ENCODE data around the gene GTF2F1.

The GTF2F1 gene, protein sequence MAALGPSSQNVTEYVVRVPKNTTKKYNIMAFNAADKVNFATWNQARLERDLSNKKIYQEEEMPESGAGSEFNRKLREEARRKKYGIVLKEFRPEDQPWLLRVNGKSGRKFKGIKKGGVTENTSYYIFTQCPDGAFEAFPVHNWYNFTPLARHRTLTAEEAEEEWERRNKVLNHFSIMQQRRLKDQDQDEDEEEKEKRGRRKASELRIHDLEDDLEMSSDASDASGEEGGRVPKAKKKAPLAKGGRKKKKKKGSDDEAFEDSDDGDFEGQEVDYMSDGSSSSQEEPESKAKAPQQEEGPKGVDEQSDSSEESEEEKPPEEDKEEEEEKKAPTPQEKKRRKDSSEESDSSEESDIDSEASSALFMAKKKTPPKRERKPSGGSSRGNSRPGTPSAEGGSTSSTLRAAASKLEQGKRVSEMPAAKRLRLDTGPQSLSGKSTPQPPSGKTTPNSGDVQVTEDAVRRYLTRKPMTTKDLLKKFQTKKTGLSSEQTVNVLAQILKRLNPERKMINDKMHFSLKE

DNA sequence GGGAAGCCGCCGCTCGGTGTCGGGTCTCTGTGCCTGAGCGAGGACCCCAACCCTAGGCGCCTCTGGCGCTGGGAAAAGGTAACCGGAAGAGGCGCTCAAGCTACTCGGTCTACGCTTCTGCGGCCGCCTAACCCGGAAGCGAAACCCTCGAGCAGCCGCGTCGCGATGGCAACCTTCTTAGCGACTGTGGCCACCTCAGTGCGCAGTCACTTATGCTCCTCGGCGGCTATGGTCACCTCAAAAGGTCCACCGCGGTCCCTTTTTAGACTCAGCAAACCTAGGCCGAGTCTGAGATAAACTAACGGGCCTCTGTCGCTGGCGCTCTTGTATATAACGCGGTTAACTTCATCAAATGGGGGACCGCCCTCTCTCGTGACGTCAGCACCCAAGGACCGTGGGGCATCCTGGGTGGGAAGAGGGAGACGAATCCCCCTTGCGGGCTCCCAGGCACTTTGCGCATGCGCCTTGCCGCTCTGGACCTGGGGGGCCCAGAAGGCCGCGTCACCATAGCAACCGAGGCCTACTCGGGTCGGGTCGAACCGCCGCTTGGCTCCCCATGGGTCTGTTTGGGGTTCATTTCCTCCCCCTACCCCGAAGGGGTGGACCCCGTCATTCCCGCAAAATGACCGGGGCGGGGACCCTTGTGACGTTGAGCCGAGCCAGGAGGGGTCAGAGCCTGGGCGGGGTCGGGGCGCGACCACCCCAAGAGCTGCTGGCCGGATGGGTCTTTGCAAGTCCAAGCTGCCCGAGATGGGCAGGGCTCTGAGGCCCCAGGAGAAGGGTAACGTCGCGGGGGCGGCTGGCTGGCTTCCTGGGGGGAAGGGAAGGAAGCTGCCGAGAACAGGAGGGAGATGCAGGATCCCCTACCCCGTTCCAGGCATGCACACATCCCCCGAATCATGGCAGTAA lies at the start of gene GTF2F1:
Gene GTF2F1, minus strand, starts transcription at position 91 of the 909 bp plus-strand sequence. CDS start 169 bp downstream, outside the sequence.
- TF ChIP-seq, protein P1, sequence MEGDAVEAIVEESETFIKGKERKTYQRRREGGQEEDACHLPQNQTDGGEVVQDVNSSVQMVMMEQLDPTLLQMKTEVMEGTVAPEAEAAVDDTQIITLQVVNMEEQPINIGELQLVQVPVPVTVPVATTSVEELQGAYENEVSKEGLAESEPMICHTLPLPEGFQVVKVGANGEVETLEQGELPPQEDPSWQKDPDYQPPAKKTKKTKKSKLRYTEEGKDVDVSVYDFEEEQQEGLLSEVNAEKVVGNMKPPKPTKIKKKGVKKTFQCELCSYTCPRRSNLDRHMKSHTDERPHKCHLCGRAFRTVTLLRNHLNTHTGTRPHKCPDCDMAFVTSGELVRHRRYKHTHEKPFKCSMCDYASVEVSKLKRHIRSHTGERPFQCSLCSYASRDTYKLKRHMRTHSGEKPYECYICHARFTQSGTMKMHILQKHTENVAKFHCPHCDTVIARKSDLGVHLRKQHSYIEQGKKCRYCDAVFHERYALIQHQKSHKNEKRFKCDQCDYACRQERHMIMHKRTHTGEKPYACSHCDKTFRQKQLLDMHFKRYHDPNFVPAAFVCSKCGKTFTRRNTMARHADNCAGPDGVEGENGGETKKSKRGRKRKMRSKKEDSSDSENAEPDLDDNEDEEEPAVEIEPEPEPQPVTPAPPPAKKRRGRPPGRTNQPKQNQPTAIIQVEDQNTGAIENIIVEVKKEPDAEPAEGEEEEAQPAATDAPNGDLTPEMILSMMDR (IDR thresholded peaks at IDR 0.05): no peak
- H3K4me3 ChIP-seq (ENCODE audit: low read depth in 1 of 2, low read length in 1 of 2): peak within 1 kb of the TSS; percentile 95 to 99
- no peaks in the 10 kb centered on the region for H3K9me3 ChIP-seq
- H3K36me3 ChIP-seq: peaks cover 28% of the 10 kb centered on the region
- H3K4me1 ChIP-seq (ENCODE audit: control insufficient read depth in 1 of 2, insufficient read depth in 1 of 2, low read depth in 1 of 2, low read length in 1 of 2): peaks cover 15 to 17% of the 10 kb centered on the region in 2 experiments
- H3K27me3 ChIP-seq: no peaks in the 10 kb centered on the region
- peak within 1 kb of the TSS; percentile 97 for H3K27ac ChIP-seq

DNA sequence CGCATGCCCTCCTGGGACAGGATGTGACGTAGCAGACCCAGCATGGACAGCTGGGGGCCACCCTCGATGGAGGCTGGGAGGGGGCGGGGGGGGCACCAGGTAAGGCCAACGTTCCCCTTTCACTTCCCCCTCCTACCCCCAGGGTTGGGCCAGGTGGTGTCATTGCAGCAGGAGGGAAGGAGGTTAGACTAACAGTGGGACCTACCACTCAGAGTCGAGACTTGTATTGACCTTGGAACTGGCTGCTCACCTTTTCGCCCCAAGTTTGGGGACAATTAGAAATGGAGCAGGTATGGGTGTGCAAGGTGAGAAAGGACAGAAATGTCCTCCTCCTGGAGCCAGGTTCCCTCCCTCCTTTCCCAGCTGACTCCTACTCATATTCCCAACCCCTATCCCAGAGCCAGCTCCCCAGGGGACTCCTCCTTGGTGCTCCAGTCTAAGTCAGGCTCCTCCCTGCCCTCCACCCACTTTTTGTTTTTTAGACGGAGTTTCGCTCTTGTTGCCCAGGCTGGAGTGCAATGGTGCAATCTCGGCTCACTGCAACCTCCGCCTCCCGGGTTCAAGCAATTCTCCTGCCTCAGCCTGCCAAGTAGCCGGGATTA lies 49.2 kb upstream of the GTF2F1 start:
- Histone ChIP-seq H3K4me1 (ENCODE audit: control insufficient read depth in 1 of 2, insufficient read depth in 1 of 2, low read depth in 1 of 2, low read length in 1 of 2) (no peaks in the 10 kb centered on the region), H3K27me3 (peaks cover 6% of the 10 kb centered on the region), H3K9me3 (no peaks in the 10 kb centered on the region), H3K27ac (no peak overlapping the region), H3K36me3 (no peaks in the 10 kb centered on the region), H3K4me3 (ENCODE audit: low read depth in 1 of 2, low read length in 1 of 2) (no peak overlapping the region)
- TF ChIP-seq, protein P1 (IDR thresholded peaks at IDR 0.05): no peak

DNA sequence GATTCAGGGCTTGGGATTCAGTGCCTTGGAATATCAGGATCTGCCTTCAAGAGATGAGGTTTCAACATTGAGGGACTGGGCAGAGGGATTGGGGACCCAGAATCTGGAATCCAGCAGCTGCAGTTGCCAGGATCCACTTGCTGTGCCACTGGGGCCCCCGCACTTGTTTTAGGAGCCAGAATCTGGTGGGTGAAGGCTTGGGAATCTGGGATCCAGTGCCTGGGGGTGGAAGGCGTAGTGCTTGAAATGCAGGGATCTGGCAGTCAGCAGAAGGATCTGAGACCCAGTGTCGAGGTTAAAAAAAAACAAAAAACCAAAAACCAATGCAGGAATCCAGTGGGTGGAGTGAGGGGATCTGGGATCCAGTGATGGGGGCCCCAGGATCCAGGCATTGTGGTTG lies 47.9 kb upstream of the GTF2F1 start:
- H3K4me1 ChIP-seq (ENCODE audit: control insufficient read depth in 1 of 2, insufficient read depth in 1 of 2, low read depth in 1 of 2, low read length in 1 of 2): no peaks in the 10 kb centered on the region
- H3K27me3 ChIP-seq: peaks cover 6% of the 10 kb centered on the region
- no peak overlapping the region for H3K27ac ChIP-seq
- H3K9me3 ChIP-seq: no peaks in the 10 kb centered on the region
- H3K4me3 ChIP-seq (ENCODE audit: low read depth in 1 of 2, low read length in 1 of 2): no peak overlapping the region
- no peaks in the 10 kb centered on the region for H3K36me3 ChIP-seq
- TF ChIP-seq, protein P1 (IDR thresholded peaks at IDR 0.05): no peak

DNA sequence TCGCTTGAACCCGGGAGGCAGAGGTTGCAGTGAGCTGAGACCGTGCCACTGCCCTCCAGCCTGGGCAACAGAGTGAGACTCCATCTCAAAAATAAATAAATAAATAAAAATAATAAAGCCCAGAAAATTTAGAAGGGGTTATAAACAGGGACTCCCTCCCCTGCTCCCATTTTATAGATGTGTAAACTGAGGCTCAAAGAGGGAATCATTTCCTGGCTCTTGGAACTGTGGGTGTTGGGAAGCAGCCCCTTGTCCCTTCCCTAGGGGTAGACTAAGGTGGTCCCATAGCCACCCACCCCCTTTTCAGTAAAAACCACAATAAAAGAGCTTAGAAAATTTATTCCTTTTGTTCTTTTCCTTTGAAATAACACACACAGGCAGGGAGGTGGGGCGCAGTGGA lies 46.8 kb upstream of the GTF2F1 start:
- no peak overlapping the region for H3K4me3 ChIP-seq (ENCODE audit: low read depth in 1 of 2, low read length in 1 of 2)
- no peaks in the 10 kb centered on the region for H3K4me1 ChIP-seq (ENCODE audit: control insufficient read depth in 1 of 2, insufficient read depth in 1 of 2, low read depth in 1 of 2, low read length in 1 of 2)
- no peaks in the 10 kb centered on the region for H3K9me3 ChIP-seq
- TF ChIP-seq, protein P1 (IDR thresholded peaks at IDR 0.05): no peak
- H3K27ac ChIP-seq: no peak overlapping the region
- peaks cover 6% of the 10 kb centered on the region for H3K27me3 ChIP-seq
- no peaks in the 10 kb centered on the region for H3K36me3 ChIP-seq

DNA sequence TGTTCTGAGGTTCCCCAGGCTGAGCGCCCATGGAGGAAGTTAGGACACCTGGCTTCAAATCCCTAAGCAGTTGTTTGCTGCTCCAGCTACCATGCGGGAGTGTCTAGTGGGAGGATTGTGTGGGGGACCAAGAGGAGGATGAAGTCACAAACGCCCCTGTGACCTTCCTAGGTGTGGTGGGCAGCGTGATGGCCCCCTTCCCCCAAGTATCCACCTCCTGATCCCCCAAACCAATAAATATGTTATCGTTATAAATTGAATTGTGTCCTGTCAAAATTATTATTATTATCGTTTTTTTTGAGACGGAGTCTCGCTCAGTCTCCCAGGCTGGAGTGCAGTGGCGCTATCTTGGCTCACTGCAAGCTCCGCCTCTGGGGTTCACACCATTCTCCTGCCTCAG lies 40.7 kb upstream of the GTF2F1 start, which contains the start of gene SLC25A41:
Gene SLC25A41, minus strand, starts transcription at position 101 of the 400 bp plus-strand sequence. Its CDS starts 70 bp downstream, at position 31.
- Histone ChIP-seq H3K27me3 (peaks cover 3% of the 10 kb centered on the region), H3K27ac (no peak within 1 kb of the TSS), H3K4me1 (ENCODE audit: control insufficient read depth in 1 of 2, insufficient read depth in 1 of 2, low read depth in 1 of 2, low read length in 1 of 2) (peaks cover 5 to 6% of the 10 kb centered on the region in 2 experiments), H3K9me3 (no peaks in the 10 kb centered on the region), H3K4me3 (ENCODE audit: low read depth in 1 of 2, low read length in 1 of 2) (no peak within 1 kb of the TSS), H3K36me3 (no peaks in the 10 kb centered on the region)
- TF ChIP-seq, protein P1 (IDR thresholded peaks at IDR 0.05): no peak
